Activated T-cell treated with anti-CD3 and anti-CD28 coated beads for 24 hours (primary cell): Measurements from ENCODE around the gene WNT4.
A peak's percentile ranks its signal among the peaks of the same experiment; 100 is the strongest.

Source experiments
- DNase-seq: peaks from one replicate; pipeline ENCODE4 v3.0.0-alpha.2; 2020; ENCODE audit warnings: low read depth

WNT4 gene

GRCh38 chr1:22163564-22163963, 20.7 kb upstream of the WNT4 start:
- no peak for DNase-seq

- DNase-seq, result no peak
Observed at GRCh38 chr1:22163137-22163536, 20.2 kb upstream of the WNT4 start.

- DNase-seq, result no peak
Observed at GRCh38 chr1:22159891-22160290, 17.0 kb upstream of the WNT4 start.

GRCh38 chr1:22158654-22159053, 15.8 kb upstream of the WNT4 start:
- no peak for DNase-seq

- no peak for DNase-seq
Observed at GRCh38 chr1:22157359-22157966, 14.6 kb upstream of the WNT4 start.

- no peak for DNase-seq
Observed at GRCh38 chr1:22155517-22155916, 12.6 kb upstream of the WNT4 start.

GRCh38 chr1:22154626-22155025, 11.7 kb upstream of the WNT4 start:
- DNase-seq, result no peak

GRCh38 chr1:22153660-22154437, 11.0 kb upstream of the WNT4 start:
- no peak for DNase-seq

GRCh38 chr1:22150923-22151322, 8.0 kb upstream of the WNT4 start:
- no peak for DNase-seq

- no peak for DNase-seq
Observed at GRCh38 chr1:22142315-22143064, 407 bp downstream of the WNT4 start.

- DNase-seq, result no peak
Observed at GRCh38 chr1:22141554-22142314, 1.2 kb downstream of the WNT4 start.

- no peak for DNase-seq
Observed at GRCh38 chr1:22140694-22141093, 2.2 kb downstream of the WNT4 start.

GRCh38 chr1:22139817-22140216, 3.1 kb downstream of the WNT4 start:
- no peak for DNase-seq

GRCh38 chr1:22139066-22139594, 3.8 kb downstream of the WNT4 start:
- no peak for DNase-seq

- DNase-seq, result no peak
Observed at GRCh38 chr1:22137004-22137720, 5.7 kb downstream of the WNT4 start.

GRCh38 chr1:22133931-22134324, 9.0 kb downstream of the WNT4 start:
- no peak for DNase-seq

- no peak for DNase-seq
Observed at GRCh38 chr1:22133247-22133930, 9.5 kb downstream of the WNT4 start.

- DNase-seq, result no peak
Observed at GRCh38 chr1:22132517-22133235, 10.2 kb downstream of the WNT4 start.

GRCh38 chr1:22131875-22132486, 10.9 kb downstream of the WNT4 start:
- peak; percentile 47 for DNase-seq

- DNase-seq, result no peak
Observed at GRCh38 chr1:22131062-22131461, 11.8 kb downstream of the WNT4 start.
